A549 (cell line): ENCODE measurements around the gene CTNS. TPM values are rescaled to one million over a fixed set of nuclear protein-coding genes. Genes with fewer than 3 reads are reported as not detected.

Experiments
- ATAC-seq, 2 experiments: fragments of 200-7000 bp in 1 of 2; fragments of >200 bp in 1 of 2; cut with Nextera tagmentation in 1 of 2; cut with Tn5 transposase in 1 of 2; 3 replicates each; pipeline versions ENCODE4 v1.8.0 to v1.9.1; 2018 to 2020; ENCODE audit warnings: mild to moderate bottlenecking in 1 of 2, moderate library complexity in 1 of 2
- CTCF ChIA-PET: fragments of 300-600 bp; sonication (Branson Sonifier 250); formaldehyde crosslinking; extraction: SDS; loops from one replicate; lab custom pipeline; 2021; ENCODE audit warnings: antibody characterized with exemption, inconsistent platforms; lab: Yijun Ruan, JAX
- POLR2A ChIA-PET: fragments of 350-600 bp; formaldehyde crosslinking; extraction: SDS; loops from one replicate; lab custom pipeline; 2021; ENCODE audit warnings: antibody characterized with exemption, inconsistent platforms; lab: Yijun Ruan, JAX
- DNase-seq, 2 experiments: peaks; one replicate each; pipeline versions ENCODE4 v3.0.0 to v3.0.0-alpha.2; 2011 to 2016; ENCODE audit warnings: low read depth in 1 of 2, low spot score in 1 of 2
- FAIRE-seq: peaks from 2 replicates; lab custom pipeline; 2011; peaks lifted over from hg19 to GRCh38; lab: Jason Lieb, UNC
- H3K27ac ChIP-seq, 2 experiments: fragments of >200 bp; sonication (Bioruptor Twin); formaldehyde crosslinking; 3 replicates each; pipeline ENCODE4 v1.5.1; 2016 to 2017
- H3K4me1 ChIP-seq: fragments of >200 bp; sonication (Bioruptor Twin); formaldehyde crosslinking; 3 replicates; pipeline ENCODE4 v1.6.1; 2016
- H3K4me2 ChIP-seq: fragments of >200 bp; sonication (Bioruptor Twin); formaldehyde crosslinking; 3 replicates; pipeline ENCODE4 v1.6.1; 2016
- H3K4me3 ChIP-seq: fragments of >200 bp; sonication (Bioruptor Twin); formaldehyde crosslinking; 3 replicates; pipeline ENCODE4 v1.5.1; 2016
- H3K9me3 ChIP-seq: fragments of >200 bp; sonication (Bioruptor Twin); formaldehyde crosslinking; 3 replicates; pipeline ENCODE4 v1.6.1; 2016
- BHLHE40 ChIP-seq: IDR thresholded peaks from 2 replicates; pipeline ENCODE4 v1.6.1; 2012; ENCODE audit warnings: low read depth, low read length, inconsistent platforms
- CEBPB ChIP-seq, 2 experiments: fragments of >200 bp in 1 of 2; sonication (Bioruptor Twin) in 1 of 2; formaldehyde crosslinking in 1 of 2; IDR thresholded peaks; 2 replicates each; pipeline ENCODE4 v1.6.1; 2012 to 2016
- EHMT2 ChIP-seq: fragments of 200-600 bp; sonication (generic); IDR thresholded peaks from 2 replicates; pipeline ENCODE4 v1.6.1; 2016; ENCODE audit warnings: antibody characterized with exemption, low read depth, mild to moderate bottlenecking, moderate library complexity
- ELK1 ChIP-seq: fragments of 150-350 bp; IDR thresholded peaks from 2 replicates; pipeline ENCODE4 v1.6.1; 2014; ENCODE audit warnings: low read depth, mild to moderate bottlenecking, low read length
- EP300 ChIP-seq, 2 experiments: fragments of >200 bp; sonication (Bioruptor Twin); formaldehyde crosslinking; IDR thresholded peaks; 2 replicates in 1 of 2; 3 replicates in 1 of 2; pipeline ENCODE4 v1.6.1; 2016 to 2017
- ESRRA ChIP-seq: fragments of 150-350 bp; IDR thresholded peaks from 2 replicates; pipeline ENCODE4 v1.6.1; 2014; ENCODE audit warnings: mild to moderate bottlenecking, low read length, borderline replicate concordance
- HDAC2 ChIP-seq: fragments of 200-600 bp; sonication (generic); IDR thresholded peaks from 2 replicates; pipeline ENCODE4 v1.6.1; 2016
- HES2 ChIP-seq: fragments of >200 bp; sonication (Bioruptor Twin); formaldehyde crosslinking; IDR thresholded peaks from 2 replicates; pipeline ENCODE4 v1.6.1; 2016
- HEYL ChIP-seq: fragments of 250-450 bp; sonication (Bioruptor Pico); IDR thresholded peaks from 2 replicates; pipeline ENCODE4 v1.8.0; 2021; ENCODE audit warnings: mild to moderate bottlenecking, moderate library complexity
- HOXB5 ChIP-seq: fragments of 250-450 bp; sonication (Bioruptor Pico); IDR thresholded peaks from 2 replicates; pipeline ENCODE4 v1.5.0; 2020; ENCODE audit warnings: mild to moderate bottlenecking, moderate library complexity
- KDM1A ChIP-seq: fragments of 200-600 bp; sonication (generic); IDR thresholded peaks from 2 replicates; pipeline ENCODE4 v1.6.1; 2016; ENCODE audit warnings: low read depth, mild to moderate bottlenecking
- MAFK ChIP-seq: fragments of 450-650 bp; IDR thresholded peaks from 2 replicates; pipeline ENCODE4 v1.6.1; 2014; ENCODE audit not compliant: partially characterized antibody
- MAX ChIP-seq: IDR thresholded peaks from 2 replicates; pipeline ENCODE4 v1.6.1; 2012
- NFE2L2 ChIP-seq: fragments of 150-350 bp; conservative IDR thresholded peaks from 2 replicates; pipeline ENCODE4 v1.6.1; 2014; ENCODE audit warnings: low read length
- NPAS2 ChIP-seq: fragments of 250-450 bp; sonication (Bioruptor Pico); IDR thresholded peaks from 2 replicates; pipeline ENCODE4 v1.8.0; 2022; ENCODE audit warnings: mild to moderate bottlenecking, moderate library complexity, borderline replicate concordance
- NR3C1 ChIP-seq: fragments of >200 bp; sonication (Bioruptor Twin); formaldehyde crosslinking; IDR thresholded peaks from 3 replicates; pipeline ENCODE4 v1.6.1; 2017
- POLR2A ChIP-seq: IDR thresholded peaks from 2 replicates; pipeline ENCODE4 v1.6.1; 2012; ENCODE audit warnings: mild to moderate bottlenecking, low read length
- RAD21 ChIP-seq, 2 experiments: fragments of >200 bp in 1 of 2; sonication (Bioruptor Twin) in 1 of 2; formaldehyde crosslinking in 1 of 2; IDR thresholded peaks in 1 of 2; conservative IDR thresholded peaks in 1 of 2; 2 replicates in 1 of 2; 3 replicates in 1 of 2; pipeline ENCODE4 v1.6.1; 2012 to 2018; ENCODE audit warnings: inconsistent platforms in 1 of 2
- RARB ChIP-seq: fragments of 250-450 bp; sonication (Bioruptor Pico); IDR thresholded peaks from 2 replicates; pipeline ENCODE4 v1.8.0; 2021; ENCODE audit warnings: mild to moderate bottlenecking, moderate library complexity
- SMC3 ChIP-seq: fragments of >200 bp; sonication (Bioruptor Twin); formaldehyde crosslinking; IDR thresholded peaks from 3 replicates; pipeline ENCODE4 v1.6.1; 2018; ENCODE audit warnings: inconsistent platforms
- TFCP2L1 ChIP-seq: fragments of 250-450 bp; sonication (Bioruptor Pico); IDR thresholded peaks from 2 replicates; pipeline ENCODE4 v1.5.0; 2021; ENCODE audit warnings: mild to moderate bottlenecking
- TP53 ChIP-seq: fragments of 250-450 bp; sonication (Bioruptor Pico); IDR thresholded peaks from 2 replicates; pipeline ENCODE4 v1.5.0; 2021; ENCODE audit warnings: mild to moderate bottlenecking, moderate library complexity
- ZNF302 ChIP-seq: fragments of 250-450 bp; sonication (Bioruptor Pico); IDR thresholded peaks from 2 replicates; pipeline ENCODE4 v1.9.0; 2021; ENCODE audit warnings: inconsistent platforms, mild to moderate bottlenecking, moderate library complexity
- WGBS: methylation state at CpG from one replicate; pipeline ENCODE4 v1.1.6; 2017; ENCODE audit errors: missing lambda C conversion rate; 5-methylcytosine and 5-hydroxymethylcytosine counted together
- polyA plus RNA-seq, 4 experiments: library from polyadenylated mRNA; depleted of rRNA in 3 of 4; stranded (reverse); fragments of >200 nt; fragmentation: RNase III in 1 of 4; extraction: RNeasy Plus Mini Kit Qiagen cat#74134 plus additional on column Dnase treatment in 1 of 4; gene quantifications; 2 replicates in 3 of 4; 3 replicates in 1 of 4; pipeline ENCODE4 v1.2.3, GENCODE V29; 2011 to 2017
- TF ChIP-seq, protein P1 (sequence below): IDR thresholded peaks from 2 replicates; pipeline ENCODE4 v1.6.1; 2012; ENCODE audit warnings: low read depth, borderline replicate concordance
- TF ChIP-seq, protein P2 (sequence below): fragments of 250-450 bp; sonication (Bioruptor Pico); IDR thresholded peaks from 2 replicates; pipeline ENCODE4 v1.5.0; 2020; ENCODE audit warnings: low read depth, mild to moderate bottlenecking, moderate library complexity

CTNS gene
- polyA plus RNA-seq, 2 of the 4 experiments (the other 2 are of a cell fraction): 6.5 to 20.3 TPM

- no peak overlapping the region for H3K4me3 ChIP-seq
- TF ChIP-seq, protein P1, sequence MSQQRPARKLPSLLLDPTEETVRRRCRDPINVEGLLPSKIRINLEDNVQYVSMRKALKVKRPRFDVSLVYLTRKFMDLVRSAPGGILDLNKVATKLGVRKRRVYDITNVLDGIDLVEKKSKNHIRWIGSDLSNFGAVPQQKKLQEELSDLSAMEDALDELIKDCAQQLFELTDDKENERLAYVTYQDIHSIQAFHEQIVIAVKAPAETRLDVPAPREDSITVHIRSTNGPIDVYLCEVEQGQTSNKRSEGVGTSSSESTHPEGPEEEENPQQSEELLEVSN: no peak
- TF ChIP-seq ELK1: no peak
- no peak for TF ChIP-seq BHLHE40
- TF ChIP-seq HOXB5: no peak
- TF ChIP-seq HES2: no peak
- no peak for TF ChIP-seq EP300 (IDR thresholded peaks at IDR 0.05)
- TF ChIP-seq NFE2L2: no peak
- TF ChIP-seq, protein P2, sequence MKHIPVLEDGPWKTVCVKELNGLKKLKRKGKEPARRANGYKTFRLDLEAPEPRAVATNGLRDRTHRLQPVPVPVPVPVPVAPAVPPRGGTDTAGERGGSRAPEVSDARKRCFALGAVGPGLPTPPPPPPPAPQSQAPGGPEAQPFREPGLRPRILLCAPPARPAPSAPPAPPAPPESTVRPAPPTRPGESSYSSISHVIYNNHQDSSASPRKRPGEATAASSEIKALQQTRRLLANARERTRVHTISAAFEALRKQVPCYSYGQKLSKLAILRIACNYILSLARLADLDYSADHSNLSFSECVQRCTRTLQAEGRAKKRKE: no peak
- no peak for TF ChIP-seq TFCP2L1
- no peak for TF ChIP-seq TP53
- TF ChIP-seq CEBPB (IDR thresholded peaks at IDR 0.05): no peak
- TF ChIP-seq SMC3: no peak
- no peak for TF ChIP-seq NR3C1
- TF ChIP-seq HDAC2: no peak
- TF ChIP-seq ZNF302 (CRISPR knock-in tag): no peak
- TF ChIP-seq KDM1A: no peak
- DNase-seq (no peak), ATAC-seq (peak in 1 of 2 experiments; percentile 25; a peak in 2 of 6 replicates), FAIRE-seq (no peak)
- no peak overlapping the region for H3K27ac ChIP-seq
- CTCF ChIA-PET: interaction anchor here (2.1 kb wide), 1 partner anchor 48 kb away, joined by 6 read pairs; no protein-coding TSS in a partner anchor
- no peaks in the 10 kb centered on the region for H3K9me3 ChIP-seq
- 91% methylated on average over 37 of the region's 44 CpGs for WGBS
- peaks cover under 1% of the 10 kb centered on the region; the same call in 1 of the 3 replicates for H3K4me1 ChIP-seq
- POLR2A ChIA-PET: no interaction called here
- no peak overlapping the region for H3K4me2 ChIP-seq
Measured at GRCh38 chr17:3689262-3690093, 52.9 kb downstream of the CTNS start.

DNA sequence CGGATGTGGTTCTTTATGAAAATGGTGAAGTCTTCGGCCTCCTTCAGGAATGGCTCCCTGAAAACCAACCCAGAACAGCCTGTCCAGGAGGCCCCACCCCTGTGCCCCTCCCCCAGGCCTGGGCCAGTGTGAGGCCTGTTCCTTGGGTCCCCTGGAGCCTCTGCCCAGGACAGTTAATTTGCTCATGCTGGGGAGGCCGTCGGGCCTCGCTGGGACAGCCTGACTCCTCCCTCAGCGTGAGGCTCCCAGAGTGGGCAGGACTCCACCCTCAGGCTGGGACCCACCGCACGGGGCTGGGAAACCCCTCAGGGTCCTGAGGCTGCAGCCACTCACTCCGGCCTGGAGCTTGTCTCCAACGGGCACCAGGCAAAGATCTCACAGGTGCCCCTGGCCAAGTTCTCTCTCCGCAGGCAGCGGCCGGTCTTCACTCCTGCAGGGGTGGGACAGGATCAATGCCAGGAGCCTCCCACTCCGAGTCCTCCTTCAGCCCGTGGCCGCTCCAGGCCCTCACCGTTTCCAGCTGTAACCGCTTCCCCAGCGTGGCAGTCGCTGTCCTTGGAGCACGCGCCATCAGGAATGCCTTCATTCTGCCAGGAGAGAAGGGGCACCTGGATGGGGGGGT is 53.6 kb downstream of the CTNS start:
- Histone ChIP-seq H3K9me3 (no peaks in the 10 kb centered on the region), H3K27ac (no peak overlapping the region), H3K4me1 (peaks cover 7% of the 10 kb centered on the region; the same call in 2 of the 3 replicates), H3K4me2 (no peak overlapping the region), H3K4me3 (no peak overlapping the region)
- 94% methylated on average over 18 of the region's 22 CpGs for WGBS
- ChIA-PET POLR2A (no interaction called here), CTCF (interaction anchor here (0.9 to 2.1 kb wide), 2 partner anchors 11 to 47 kb away, joined by 3 to 6 read pairs; no protein-coding TSS in a partner anchor)
- FAIRE-seq (no peak), ATAC-seq (peak; percentile 21 to 45; a peak in 2 of 6 replicates), DNase-seq (no peak)
- no peak for TF ChIP-seq HEYL (CRISPR knock-in tag)
- no peak for TF ChIP-seq POLR2A
- no peak for TF ChIP-seq RAD21 (conservative IDR thresholded peaks at IDR 0.05 in 1 of 2, IDR thresholded peaks at IDR 0.05 in 1 of 2)
- no peak for TF ChIP-seq NPAS2
- no peak for TF ChIP-seq RARB (CRISPR knock-in tag)
- no peak for TF ChIP-seq EHMT2
- TF ChIP-seq ESRRA: no peak
- no peak for TF ChIP-seq MAX
- no peak for TF ChIP-seq NFE2L2
- TF ChIP-seq ELK1: no peak
- no peak for TF ChIP-seq MAFK
- TF ChIP-seq HES2: no peak
